CD4-positive, alpha-beta T cell treated with Interleukin-12 subunit alpha and Interleukin-12 subunit beta, for 1 hour (primary cell): Measurements from ENCODE around the gene CHD9.
"Not testable (repeated sequence)": the region's sequence is repeated elsewhere in the genome, so short reads cannot be mapped to it uniquely, and the experiment has no call there.

Experiments
- DNase-seq: peaks from one replicate; pipeline ENCODE4 v3.0.0-alpha.2; 2020

Gene CHD9

DNA sequence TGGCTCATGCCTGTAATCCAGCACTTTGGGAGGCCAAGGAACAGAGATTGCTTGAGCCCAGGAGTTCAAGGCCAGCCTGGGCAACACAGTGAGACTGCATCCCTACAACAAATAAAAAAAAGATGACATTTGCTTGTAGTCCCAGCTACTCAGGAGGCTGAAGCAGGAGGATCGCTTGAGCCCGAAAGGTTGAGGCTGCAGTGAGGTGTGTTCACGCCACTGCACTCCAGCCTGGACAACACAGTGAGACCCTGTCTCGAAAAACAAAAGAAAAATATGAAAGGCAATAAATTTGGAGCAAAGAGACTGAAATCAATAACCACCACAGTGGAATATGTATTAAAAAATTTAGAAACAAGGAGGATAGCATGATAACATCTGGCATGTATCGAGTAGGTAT lies 235.7 kb downstream of the CHD9 start:
- no peak for DNase-seq

DNA sequence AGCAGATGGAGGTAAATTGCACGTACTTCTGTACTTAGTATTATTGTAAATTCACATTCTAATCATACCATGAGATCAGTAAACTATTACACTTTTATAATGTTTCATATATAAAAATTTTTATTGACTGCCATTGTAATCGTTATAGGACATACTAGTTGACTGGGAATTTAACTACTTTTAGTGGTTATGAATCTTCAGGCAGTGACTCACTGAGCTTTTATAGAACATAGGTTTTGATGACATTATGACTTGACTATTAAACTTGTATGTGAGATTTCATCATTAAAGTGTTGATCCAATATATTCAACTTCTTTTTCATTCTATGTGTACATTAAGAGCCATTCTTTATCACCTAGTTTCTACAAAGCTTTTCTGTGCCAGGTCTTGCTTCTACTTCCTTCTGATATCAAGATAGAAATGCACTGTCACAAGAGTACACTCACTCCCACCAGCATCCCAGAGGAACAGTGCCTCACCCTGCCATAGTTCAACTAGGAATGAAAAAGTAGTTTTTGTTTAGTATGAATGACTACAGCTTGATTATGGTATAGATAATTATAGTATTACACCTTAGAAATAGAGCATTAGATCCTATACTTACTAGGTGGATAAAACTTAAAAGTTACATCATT lies 237.1 kb downstream of the CHD9 start:
- no peak for DNase-seq

DNA sequence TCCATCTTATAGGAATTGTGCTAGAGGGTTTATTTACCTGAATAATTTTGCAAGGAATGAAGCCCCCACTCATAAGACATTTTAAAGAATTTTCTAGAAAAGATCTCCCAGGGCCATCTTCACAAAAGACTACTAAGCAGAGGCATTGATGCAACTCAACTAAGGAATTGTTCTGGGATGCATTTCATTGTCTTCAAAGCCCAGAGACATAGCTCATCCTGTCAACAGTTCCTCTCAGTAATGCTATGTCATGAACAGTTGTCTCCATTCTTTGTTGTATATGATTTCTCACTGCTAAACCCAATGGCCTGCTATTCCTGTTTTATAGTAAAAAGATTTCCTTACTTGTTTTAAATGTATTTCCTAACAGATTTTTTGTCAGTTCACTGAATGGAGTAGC lies 242.7 kb downstream of the CHD9 start:
- no peak for DNase-seq

DNA sequence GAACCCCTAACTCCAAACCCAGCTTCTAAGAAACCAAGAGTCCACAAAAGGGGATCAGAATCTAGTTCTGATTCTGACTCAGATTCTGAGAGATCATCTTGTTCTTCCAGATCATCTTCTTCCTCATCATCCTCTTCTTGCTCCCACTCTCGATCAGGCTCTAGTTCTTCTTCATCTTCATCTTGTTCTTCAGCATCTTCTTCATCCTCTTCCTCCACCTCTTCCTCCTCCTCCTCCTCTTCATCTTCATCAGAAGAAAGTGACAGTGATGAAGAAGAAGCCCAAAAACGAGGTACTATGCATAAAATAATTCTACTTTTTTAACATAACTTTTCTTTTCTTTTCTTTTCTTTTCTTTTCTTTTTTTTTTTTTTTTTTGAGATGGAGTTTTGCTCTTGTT lies 249.5 kb downstream of the CHD9 start:
- DNase-seq = no peak

DNA sequence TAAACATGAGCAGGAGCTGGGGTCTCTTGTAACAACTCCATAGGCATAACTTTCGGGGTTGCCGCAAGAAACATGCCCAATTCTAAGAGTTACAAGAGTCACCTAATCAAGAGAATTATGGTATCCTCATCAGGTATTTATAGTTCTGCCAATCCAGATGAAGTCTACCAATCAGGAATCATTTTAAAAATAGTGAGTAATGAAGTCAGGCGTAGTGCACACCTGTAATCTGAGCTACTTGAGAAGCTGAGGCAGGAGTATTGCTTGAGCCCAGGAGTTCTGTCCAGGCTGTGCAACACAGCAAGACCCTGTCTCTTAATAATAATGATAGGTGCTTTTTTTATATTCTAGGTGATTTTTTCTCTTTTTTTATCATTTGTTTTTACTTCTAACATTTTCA lies 251.0 kb downstream of the CHD9 start:
- DNase-seq = no peak

DNA sequence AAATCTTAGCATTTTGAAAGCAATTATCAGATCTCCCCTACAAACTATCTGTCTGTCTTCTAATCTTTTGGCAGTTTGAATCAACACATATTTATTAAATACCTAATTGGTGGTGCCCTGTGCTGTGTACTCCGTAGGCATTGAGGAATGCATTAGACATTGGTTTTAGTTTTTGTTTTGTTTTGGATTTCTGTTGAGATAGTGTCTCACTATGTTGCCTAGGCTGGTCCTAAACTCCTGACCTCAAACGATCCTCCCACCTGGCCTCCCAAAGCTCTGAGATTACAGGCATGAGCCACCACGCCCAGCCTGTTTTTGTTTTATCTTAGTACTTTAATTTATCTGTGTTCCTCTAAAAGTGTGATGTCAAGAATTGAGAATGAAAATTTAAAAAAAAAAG lies 254.7 kb downstream of the CHD9 start:
- no peak for DNase-seq

DNA sequence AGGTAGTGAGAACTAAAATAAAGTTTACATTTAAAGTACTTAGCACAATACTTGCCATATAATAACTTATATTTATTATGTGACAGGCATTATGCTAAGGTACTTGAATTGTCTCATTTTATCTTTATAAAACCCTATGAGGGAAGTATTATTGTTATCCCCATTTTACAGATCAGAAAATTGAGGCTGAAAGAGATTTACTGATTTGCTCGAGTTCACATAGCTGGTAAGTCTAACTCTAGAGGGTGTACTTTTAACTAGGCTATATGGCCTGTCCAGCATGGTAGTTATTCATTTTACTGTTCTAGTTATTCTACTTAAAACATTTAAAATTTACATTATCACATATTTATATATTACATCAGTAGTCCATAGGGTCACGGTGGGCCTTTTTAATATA lies 266.2 kb downstream of the CHD9 start:
- no peak for DNase-seq

DNA sequence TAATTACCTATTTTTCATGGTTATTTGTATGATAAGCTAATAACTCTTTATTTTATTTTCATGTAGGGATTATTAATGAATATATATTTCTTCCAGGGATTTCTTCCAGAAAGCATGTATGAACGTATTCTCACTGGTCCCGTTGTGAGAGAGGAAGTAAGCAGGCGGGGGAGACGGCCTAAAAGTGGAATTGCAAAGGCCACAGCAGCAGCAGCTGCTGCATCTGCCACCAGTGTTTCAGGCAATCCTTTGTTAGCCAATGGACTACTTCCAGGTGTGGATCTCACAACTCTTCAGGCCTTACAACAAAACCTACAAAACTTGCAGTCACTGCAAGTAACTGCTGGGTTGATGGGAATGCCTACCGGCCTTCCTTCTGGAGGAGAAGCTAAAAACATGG lies 269.1 kb downstream of the CHD9 start:
- no peak for DNase-seq

DNA sequence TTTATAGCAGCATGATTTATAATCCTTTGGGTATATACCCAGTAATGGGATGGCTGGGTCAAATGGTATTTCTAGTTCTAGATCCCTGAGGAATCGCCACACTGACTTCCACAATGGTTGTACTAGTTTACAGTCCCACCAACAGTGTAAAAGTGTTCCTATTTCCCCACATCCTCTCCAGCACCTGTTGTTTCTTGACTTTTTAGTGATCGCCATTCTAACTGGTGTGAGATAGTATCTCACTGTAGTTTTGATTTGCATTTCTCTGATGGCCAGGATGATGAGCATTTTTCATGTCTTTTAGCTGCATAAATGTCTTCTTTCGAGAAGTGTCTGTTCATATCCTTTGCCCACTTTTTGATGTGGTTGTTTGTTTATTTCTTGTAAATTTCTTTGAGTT lies 276.2 kb downstream of the CHD9 start:
- DNase-seq = not testable (repeated sequence)

DNA sequence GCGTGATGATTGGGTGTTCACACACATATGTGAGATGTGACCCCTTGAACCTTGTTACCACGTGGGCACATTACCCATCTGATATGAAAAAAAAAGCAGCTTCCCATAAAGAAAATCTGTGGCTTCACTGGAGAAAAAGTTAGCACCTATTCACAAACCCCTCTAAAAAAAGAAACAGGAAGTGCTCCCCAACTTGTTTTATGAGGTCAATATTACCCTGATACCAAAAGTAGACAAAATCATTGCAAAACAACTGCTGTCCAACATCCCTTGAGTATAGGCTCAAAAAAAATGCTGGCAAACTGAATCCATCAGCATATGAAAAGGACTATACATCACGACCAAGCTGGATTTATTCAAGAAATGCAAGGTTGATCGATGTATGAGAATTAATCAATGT lies 279.8 kb downstream of the CHD9 start:
- no peak for DNase-seq

DNA sequence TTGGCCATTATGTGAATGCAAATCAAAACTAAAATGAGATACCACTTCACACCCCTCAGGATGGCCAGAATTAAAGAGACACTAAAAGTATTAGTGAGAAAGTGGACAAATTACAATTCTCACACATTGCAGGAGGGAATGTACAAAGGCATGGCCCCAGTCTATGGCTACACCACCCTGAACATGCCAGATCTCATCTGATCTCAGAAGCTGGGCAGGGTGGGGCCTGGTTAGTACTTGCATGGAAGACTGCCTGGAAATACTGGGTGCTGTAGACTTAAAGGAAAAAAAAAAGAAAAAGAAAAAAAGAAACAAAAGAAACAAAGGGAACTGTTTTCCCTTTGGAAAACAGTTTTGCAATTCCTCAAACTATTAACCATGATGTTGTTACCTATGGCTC lies 282.5 kb downstream of the CHD9 start:
- DNase-seq = no peak

DNA sequence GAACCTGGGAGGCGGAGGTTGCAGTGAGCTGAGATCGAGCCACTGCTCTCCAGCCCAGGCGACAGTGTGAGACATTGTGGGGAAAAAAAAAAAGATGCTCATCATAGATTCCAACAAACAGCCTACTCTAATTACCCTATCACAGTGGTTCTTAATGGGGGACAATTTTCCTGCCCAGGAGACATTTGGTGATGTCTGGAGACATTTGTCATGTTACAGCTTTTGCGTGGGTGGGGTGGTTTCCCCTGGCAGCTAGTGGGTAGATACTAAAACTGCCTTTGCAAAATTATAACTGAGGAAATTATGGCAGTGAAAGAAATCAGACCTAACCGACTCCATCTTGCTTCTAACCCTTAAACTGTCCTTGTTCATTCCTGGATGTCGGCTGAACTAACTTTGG lies 287.0 kb downstream of the CHD9 start:
- DNase-seq = no peak

DNA sequence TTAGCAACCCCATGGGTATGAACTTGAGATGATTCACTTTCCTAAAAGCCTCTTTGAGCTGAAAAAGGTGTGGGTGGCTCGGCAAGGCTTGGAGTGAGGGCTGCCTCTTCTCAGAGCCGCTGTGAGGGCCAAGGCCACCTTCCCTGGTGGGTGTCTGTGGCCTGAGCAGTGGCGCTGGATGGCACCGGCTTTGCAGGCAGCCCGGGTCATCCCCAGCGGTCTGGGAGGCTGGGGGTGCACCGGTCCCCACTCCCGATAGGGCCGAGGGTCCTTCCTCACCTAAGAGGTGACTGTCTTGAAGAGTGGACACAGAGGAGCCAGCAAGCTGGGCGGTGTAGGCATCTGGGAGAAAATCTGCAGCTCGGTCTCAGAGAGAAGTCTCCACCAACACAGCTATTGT lies 300.3 kb downstream of the CHD9 start:
- DNase-seq = no peak

DNA sequence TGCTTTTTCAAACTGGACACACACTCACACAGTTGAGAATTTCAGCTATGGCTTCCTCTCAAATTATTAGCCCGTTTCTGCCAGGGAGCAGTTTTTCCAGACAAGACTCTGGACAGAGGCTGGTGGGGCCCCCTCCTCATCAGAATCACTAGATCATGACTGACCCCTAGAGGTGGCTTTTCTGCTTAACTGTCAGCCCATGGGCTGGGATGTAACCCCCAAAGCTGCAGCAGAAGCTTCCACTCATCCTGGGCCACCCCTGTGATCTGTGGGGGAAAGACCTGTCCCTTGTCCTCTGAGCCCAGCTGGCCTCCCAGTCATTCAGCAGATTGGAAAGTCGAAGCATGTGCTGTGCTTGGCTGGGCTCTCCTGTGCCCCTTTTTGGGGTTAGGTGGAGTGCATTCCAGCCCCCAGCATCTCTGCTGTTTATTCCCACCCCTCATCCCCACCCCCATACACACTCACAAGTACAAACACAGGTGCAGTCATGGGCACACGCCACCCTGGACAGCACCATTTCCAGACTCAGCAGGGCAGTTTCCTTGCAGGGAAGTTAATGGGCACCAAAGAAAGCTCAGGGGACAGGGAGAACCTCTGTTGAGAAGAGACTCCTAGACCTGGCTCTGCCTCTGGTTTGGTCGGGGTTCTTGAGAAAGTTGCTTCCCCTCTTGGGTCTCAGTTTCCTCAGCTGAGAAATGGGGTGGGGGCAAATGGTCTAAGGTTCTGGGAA lies 301.9 kb downstream of the CHD9 start:
- no peak for DNase-seq

DNA sequence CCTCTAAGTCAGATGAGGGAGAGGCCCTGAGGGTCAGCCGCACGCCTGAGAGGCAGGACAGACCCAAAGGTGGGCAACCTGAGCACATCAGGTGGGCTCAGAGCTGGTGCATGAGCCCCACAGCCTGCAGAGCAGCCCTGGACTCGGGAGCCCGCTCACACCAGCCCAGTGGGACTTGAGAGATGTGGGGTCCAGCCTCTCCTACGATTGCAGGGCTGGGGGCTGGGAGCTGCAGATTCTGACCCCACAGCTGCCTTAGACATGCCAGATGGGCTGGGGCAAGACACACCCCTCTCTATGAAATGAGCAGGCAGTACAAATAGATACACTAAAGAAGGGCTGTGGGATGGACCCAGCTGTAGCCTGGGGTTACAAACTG lies 302.4 kb downstream of the CHD9 start:
- no peak for DNase-seq

DNA sequence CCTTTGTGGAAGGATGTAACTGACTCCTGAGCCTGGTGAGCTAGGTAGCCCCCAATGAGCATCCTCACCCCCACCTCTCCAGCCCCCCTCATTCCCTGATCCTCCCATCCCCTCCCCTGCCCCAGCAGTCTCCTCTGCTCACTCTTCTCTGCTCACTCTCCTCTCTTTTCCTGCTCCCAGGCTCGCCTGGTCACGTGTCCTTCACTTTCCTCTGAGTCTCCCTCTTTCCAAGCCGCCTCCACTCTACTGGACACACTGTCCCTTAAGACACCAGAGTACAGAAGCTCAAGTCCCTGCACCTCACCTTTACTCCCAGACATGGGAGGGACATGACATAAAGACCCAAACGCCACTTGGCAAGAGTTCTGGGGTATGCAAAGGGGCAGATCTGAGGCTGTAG lies 303.2 kb downstream of the CHD9 start:
- no peak for DNase-seq

DNA sequence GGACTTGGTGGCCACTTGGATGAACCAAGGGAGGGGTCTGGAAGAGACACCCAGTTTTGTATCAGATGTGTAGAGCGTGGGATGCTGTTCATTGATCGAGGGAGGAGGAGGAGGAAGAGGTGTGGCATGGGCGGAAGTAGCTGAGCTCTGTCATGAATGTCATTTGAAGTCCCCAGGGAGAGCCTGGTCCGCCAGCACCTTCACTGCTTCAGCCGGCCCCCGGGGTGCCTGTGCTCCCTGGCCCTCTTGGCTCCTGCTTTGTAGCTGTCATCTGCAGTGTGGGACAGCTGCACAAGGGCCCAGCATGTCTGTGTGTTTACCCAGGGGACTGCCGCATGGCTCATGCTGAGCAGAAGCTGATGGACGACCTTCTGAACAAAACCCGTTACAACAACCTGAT lies 304.1 kb downstream of the CHD9 start:
- DNase-seq = no peak

DNA sequence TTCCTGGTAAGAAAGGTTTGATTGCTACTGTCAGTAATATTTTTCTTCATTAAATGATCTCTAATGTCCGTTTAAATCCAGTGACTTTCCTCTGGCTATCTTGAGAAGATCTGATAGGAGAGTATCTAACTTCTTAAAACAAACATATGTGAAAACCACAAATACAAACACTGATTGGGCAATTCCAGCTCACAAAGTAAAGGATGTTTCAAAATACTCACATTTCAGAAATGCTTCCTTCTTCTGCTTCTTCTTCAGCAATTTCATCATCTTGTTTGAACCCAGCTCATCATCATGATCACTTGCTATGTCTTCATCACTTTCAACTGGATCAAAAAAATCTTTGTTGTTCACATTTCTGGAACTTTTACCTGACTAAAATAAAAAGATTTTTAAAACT lies 315.1 kb downstream of the CHD9 start:
- DNase-seq = no peak

DNA sequence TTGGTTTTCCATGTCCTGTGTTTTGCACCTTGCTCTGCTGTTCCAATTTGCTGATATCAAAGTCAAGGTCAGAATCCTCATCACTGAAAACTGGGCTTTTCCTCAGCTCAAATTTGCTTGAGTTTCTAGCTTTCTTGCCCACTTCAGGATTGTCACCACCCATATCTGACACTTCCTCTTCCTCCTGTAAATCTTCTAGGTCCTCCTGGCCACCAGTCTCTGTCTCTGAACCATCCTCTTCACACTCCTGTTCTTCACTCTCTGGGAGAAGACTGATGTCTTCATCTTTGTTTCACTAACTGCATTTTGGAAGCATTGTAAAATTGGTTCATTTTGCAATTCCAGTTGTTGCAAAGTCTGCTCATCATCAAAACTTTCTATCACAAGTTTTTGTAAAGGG lies 316.0 kb downstream of the CHD9 start:
- DNase-seq = no peak

DNA sequence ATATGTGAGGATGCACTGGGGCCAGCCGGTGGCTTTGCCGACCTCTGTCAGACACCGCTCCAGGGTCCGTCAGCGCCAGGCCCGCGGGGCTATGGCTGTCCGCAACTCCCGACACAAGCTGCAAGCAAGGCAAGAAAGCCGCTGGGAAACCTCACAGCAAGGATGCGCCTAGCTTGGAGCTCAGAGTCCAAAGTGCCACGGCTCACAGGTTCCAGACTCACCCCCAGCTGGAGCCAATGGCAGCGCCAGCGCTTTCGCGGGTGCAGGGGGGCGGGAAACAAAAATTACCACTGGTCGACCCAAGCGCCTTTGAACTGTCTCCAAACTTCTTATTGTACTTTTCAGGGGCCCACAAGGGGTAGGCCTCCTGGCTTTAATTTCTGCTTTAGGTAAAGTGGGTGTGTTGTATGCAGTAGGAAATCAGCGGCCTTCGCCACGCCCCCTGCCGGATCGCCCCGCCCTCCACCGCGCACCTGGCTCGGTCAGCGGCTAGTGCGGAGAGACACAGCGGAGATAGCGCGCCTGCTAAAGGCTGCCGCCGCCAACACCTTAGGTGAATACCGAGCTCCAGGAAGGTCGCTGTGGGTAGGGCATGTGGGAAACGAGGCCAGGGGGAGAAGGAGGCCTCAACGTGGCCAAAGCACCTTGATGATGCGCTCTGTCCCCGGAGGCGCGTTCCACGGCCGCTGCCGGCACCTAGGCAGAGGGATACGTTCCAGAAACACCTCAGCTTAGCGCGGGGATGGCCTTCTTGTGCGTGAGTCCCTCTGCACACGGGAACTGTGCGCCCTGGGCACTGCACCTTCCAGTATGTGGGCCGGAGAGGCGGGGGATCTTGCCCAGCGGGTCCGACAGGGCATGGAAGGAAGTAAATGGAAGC lies 318.4 kb downstream of the CHD9 start:
- peak; percentile 87 for DNase-seq

DNA sequence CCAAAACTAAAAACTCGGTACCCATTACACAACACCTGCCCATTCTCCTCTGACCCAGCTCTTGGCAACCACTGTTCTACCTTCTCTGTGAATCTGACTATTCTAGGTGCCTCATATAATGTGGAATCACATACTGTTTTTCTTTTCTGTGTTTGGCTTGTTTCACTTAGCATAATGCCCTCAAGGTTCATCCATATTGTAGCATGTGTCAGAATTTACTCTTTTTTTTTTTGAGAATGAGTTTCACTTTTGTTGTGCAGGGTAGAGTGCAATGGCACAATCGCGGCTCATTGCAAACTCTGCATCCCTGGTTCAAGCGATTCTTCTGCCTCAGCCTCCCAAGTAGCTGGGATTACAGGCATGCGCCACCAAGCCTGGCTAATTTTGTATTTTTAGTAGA lies 320.0 kb downstream of the CHD9 start:
- DNase-seq = no peak

DNA sequence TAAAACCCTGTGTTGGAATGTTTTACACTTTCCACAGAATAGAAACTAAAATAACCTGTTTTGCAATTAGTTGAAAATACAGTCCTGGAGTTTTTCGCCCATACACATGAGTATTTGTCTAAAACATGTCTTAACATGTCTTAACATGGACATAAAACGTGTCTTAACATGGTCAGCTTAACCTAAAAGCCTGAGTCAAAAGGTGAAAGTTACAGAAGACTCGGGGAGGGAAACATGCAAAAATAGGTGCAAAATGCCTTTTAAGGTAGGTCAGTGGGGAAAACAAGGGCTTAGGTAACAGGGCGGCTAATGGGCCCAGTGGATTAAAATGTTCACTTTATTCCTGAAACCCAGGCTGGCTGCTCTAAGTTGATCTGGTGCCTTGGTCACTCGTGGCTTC lies 323.3 kb downstream of the CHD9 start:
- no peak for DNase-seq
